OCI-LY7 (cell line): ENCODE results near the gene ZMIZ1. TPM values are rescaled to one million over a fixed set of nuclear protein-coding genes. Genes with fewer than 3 reads are reported as not detected.

Experiments
- BruUV-seq: library from RNA; stranded (reverse); fragments of 400-500 nt; replicated peaks from 2 replicates; lab custom pipeline; 2021; lab: Mats Ljungman, UMichigan
- CTCF ChIA-PET: fragments of 300-600 bp; sonication (Branson Sonifier 250); formaldehyde crosslinking; loops from one replicate; lab custom pipeline; 2022; ENCODE audit warnings: antibody characterized with exemption; ENCODE audit not compliant: unreplicated experiment; lab: Charles Lee
- POLR2A ChIA-PET: fragments of 300-600 bp; sonication (Branson Sonifier 250); formaldehyde crosslinking; loops from one replicate; lab custom pipeline; 2022; ENCODE audit warnings: antibody characterized with exemption; lab: Charles Lee
- DNase-seq: peaks from one replicate; pipeline ENCODE4 v3.0.0-alpha.2; 2015; ENCODE audit warnings: low spot score
- H2AFZ ChIP-seq: fragments of 200-600 bp; sonication (generic), shearing (Covaris generic); 2 replicates; pipeline ENCODE4 v1.6.1; 2014; ENCODE audit warnings: mild to moderate bottlenecking, antibody characterized with exemption, low read length, moderate library complexity
- H3K27ac ChIP-seq: fragments of 200-600 bp; sonication (generic); 2 replicates; pipeline ENCODE4 v1.5.1; 2014; ENCODE audit warnings: mixed run types, low read depth, mild to moderate bottlenecking, moderate library complexity, low read length, inconsistent platforms; ENCODE audit not compliant: poor library complexity, severe bottlenecking
- H3K36me3 ChIP-seq: fragments of 200-600 bp; sonication (generic); 2 replicates; pipeline ENCODE4 v1.6.1; 2014; ENCODE audit warnings: mild to moderate bottlenecking, antibody characterized with exemption, low read length, moderate library complexity, mixed read lengths; ENCODE audit not compliant: insufficient read depth
- H3K4me1 ChIP-seq: fragments of 200-600 bp; sonication (generic); 2 replicates; pipeline ENCODE4 v1.5.1; 2014; ENCODE audit warnings: mild to moderate bottlenecking, low read length; ENCODE audit not compliant: insufficient read depth, poor library complexity, severe bottlenecking
- H3K4me2 ChIP-seq: fragments of 200-600 bp; sonication (generic); 2 replicates; pipeline ENCODE4 v1.6.1; 2014; ENCODE audit warnings: mild to moderate bottlenecking, low read length
- H3K4me3 ChIP-seq: fragments of 200-600 bp; sonication (generic); 2 replicates; pipeline ENCODE4 v1.5.1; 2014; ENCODE audit warnings: mild to moderate bottlenecking, low read depth, low read length; ENCODE audit not compliant: poor library complexity, severe bottlenecking
- H3K79me2 ChIP-seq: fragments of 200-600 bp; sonication (generic); 2 replicates; pipeline ENCODE4 v1.6.1; 2016; ENCODE audit warnings: low read depth, mild to moderate bottlenecking, low read length, moderate library complexity, mixed read lengths; ENCODE audit not compliant: insufficient read depth
- H3K9me2 ChIP-seq: fragments of 200-600 bp; sonication (generic); 2 replicates; pipeline ENCODE4 v1.6.1; 2016; ENCODE audit warnings: mild to moderate bottlenecking, low read length, mixed read lengths; ENCODE audit not compliant: insufficient read depth
- H3K9me3 ChIP-seq: fragments of 200-600 bp; sonication (generic); 2 replicates; pipeline ENCODE4 v1.6.1; 2014; ENCODE audit warnings: mild to moderate bottlenecking, mixed run types, low read length, mixed read lengths
- H4K20me1 ChIP-seq: fragments of 200-600 bp; sonication (generic); 2 replicates; pipeline ENCODE4 v1.6.1; 2014; ENCODE audit warnings: mild to moderate bottlenecking, antibody characterized with exemption, low read length, moderate library complexity, mixed read lengths; ENCODE audit not compliant: insufficient read depth
- CTCF ChIP-seq: fragments of 200-600 bp; sonication (generic); conservative IDR thresholded peaks from 2 replicates; pipeline ENCODE4 v1.5.1; 2014; ENCODE audit warnings: mild to moderate bottlenecking, antibody characterized with exemption, low read length, moderate library complexity, mixed read lengths
- EZH2phosphoT487 ChIP-seq: fragments of 200-600 bp; sonication (generic); IDR thresholded peaks from 2 replicates; pipeline ENCODE4 v1.6.1; 2018; ENCODE audit warnings: low read depth, borderline replicate concordance, mild to moderate bottlenecking, mixed run types, antibody characterized with exemption, low read length, moderate library complexity, mixed read lengths
- intact Hi-C: fragments of 100-400 bp; cut with micrococcal nuclease; formaldehyde crosslinking; loops from one replicate; pipeline ENCODE4 v1.10.0; 2022; ENCODE audit not compliant: unreplicated experiment
- total RNA-seq, 2 experiments: library from RNA; depleted of rRNA in 1 of 2; stranded (reverse); fragments of >200 nt in 1 of 2; shearing (Covaris generic) in 1 of 2; gene quantifications; 2 replicates each; pipeline ENCODE4 v1.2.3, GENCODE V29; 2014 to 2022

Gene ZMIZ1
- total RNA-seq, 2 experiments from 2014 or later = 20.4 to 66.9 TPM

- no peaks in the 10 kb centered on the region for H3K79me2 ChIP-seq
- H3K9me3 ChIP-seq = no peaks in the 10 kb centered on the region
- H2AFZ ChIP-seq = no peak overlapping the region
- peak overlapping the region; percentile 54 for H3K4me2 ChIP-seq
- TF ChIP-seq CTCF = no peak
- TF ChIP-seq EZH2phosphoT487 = no peak
- H3K27ac ChIP-seq = no peak overlapping the region
- POLR2A ChIA-PET = interaction anchor here (0.6 to 0.7 kb wide), 2 partner anchors 15 to 86 kb away, joined by 3 to 4 read pairs; no protein-coding TSS in a partner anchor
- no TSS peak for BruUV-seq
- intact Hi-C loops = no loop called here
- no peaks in the 10 kb centered on the region for H3K9me2 ChIP-seq
- no peak for DNase-seq
- CTCF ChIA-PET = no interaction called here
- peaks cover 65% of the 10 kb centered on the region for H3K4me1 ChIP-seq
- no peak overlapping the region for H3K4me3 ChIP-seq
- H4K20me1 ChIP-seq = peaks cover 5% of the 10 kb centered on the region; the same call in 1 of the 2 replicates
- H3K36me3 ChIP-seq = no peaks in the 10 kb centered on the region
Observed at GRCh38 chr10:79079490-79080355, 11.0 kb downstream of the ZMIZ1 start.

DNA sequence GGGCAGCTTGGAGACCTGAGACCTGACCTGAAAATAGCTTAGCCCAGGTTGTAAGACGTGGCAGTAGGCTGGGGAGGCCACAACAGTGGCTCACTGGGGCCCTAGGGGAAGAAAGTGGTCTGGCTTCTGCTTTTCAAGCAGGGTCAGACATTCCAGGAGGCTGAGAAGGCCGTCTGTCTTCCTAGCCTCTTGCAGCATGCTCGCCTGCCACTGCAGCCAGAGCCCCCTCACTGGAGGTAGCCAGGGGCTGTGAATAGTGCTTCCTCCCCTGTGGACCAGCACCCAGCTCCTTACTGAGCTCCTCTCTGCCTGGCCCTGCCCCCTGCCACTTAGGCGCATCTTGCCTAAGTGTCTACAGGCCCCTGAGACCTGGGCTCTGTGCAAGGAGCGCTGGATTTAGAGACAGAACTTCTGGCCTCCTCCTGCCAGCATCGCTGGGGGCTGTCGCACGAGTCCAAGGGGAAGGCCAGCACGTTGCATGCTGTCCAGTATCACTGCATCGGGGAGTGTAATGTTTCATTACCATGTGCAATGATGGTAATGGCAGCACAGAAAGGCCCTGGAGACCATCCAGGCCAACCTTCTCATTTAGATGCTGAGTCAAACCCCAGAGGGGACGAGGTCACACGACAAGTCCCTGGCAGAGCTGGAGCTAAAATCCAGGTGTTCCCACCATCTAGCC, 12.7 kb downstream of the ZMIZ1 start:
- 0 out of 2 replicates have a peak overlapping the region, but pooled peaks have one; percentile 16 for H3K4me2 ChIP-seq
- BruUV-seq = no TSS peak
- TF ChIP-seq CTCF (no peak), EZH2phosphoT487 (no peak)
- ChIA-PET POLR2A (interaction anchor here (0.5 to 0.8 kb wide), 3 partner anchors 10 to 17 kb away, joined by 3 read pairs; no protein-coding TSS in a partner anchor), CTCF (interaction anchor here (0.5 to 1.1 kb wide), 3 partner anchors 17 to 83 kb away, joined by 3 read pairs; no protein-coding TSS in a partner anchor)
- intact Hi-C loops = no loop called here
- peaks cover 5% of the 10 kb centered on the region; the same call in 1 of the 2 replicates for H4K20me1 ChIP-seq
- no peaks in the 10 kb centered on the region for H3K36me3 ChIP-seq
- no peak overlapping the region for H3K4me3 ChIP-seq
- DNase-seq = no peak
- peaks cover 83% of the 10 kb centered on the region for H3K4me1 ChIP-seq
- no peak overlapping the region for H2AFZ ChIP-seq
- no peaks in the 10 kb centered on the region for H3K79me2 ChIP-seq
- no peaks in the 10 kb centered on the region for H3K9me3 ChIP-seq
- H3K9me2 ChIP-seq = no peaks in the 10 kb centered on the region
- H3K27ac ChIP-seq = no peak overlapping the region
